Measurements from ENCODE around the gene TTC9C. TPM values are rescaled to one million over a fixed set of nuclear protein-coding genes. Genes with fewer than 3 reads are reported as not detected.
"Not testable (repeated sequence)": the region's sequence is repeated elsewhere in the genome, so short reads cannot be mapped to it uniquely, and the experiment has no call there.

Gene TTC9C
- total RNA-seq, 1 experiment from 2014 or later = 33.3 TPM

DNA sequence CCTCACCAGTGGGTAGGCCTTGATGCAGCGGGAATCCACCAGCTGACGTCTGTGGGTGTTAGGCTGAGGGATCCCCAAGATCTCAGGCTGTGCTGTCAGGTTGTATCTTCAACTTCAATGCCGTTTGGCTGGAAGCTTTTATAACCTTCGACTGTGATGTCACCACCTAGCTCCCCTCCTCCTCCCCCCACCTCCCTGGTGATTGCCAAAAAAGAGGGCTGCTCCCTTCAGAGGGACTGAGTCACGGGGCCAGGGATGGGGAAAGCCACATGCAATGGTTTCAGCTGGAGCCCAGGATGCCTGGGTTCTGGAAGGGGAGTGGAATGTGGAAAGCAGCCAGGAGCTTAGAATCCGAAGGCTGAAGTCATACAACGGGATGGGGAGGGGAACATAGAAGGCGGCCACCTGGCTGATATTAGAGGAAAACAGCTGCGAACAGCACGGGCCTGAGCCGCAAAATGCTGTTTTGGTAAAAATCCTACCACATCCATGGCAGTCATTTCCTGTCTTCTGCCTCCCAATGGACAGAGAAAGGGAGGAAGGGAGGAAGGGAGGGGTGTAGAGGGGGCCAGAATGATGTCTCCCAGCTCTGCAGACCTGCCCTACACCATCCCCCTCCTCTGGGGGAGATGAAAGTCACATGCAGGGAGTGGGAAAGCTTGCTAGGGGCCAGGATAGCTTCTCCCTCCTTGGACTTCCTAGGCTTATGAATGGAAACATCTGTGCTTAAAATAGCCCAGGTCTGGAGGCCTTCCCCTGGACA, 38.7 kb upstream of the TTC9C start, which contains the start of gene LRRN4CL:
Gene LRRN4CL (minus strand): TSS at position 110 of the 763 bp plus-strand sequence. CDS start 1,022 bp downstream, outside the sequence.
- intact Hi-C loops (cut with micrococcal nuclease) = loop anchor here (5.0 kb wide), 1 partner anchor 292 kb away; no protein-coding TSS in a partner anchor
- ATAC-seq (no peak), DNase-seq (ENCODE audit: low read depth, low spot score) (no peak)
- Histone ChIP-seq H4K20me1 (ENCODE audit: insufficient read depth) (no peaks in the 10 kb centered on the region), H3K9ac (ENCODE audit: low read length) (no peak within 1 kb of the TSS), H3K4me3 (replicated peaks in 1 of 2; ENCODE audit: low read depth in 1 of 2, low read length in 2 of 2) (no peak within 1 kb of the TSS), H3K36me3 (ENCODE audit: control insufficient read depth in 1 of 2, insufficient read depth in 2 of 2, low read length in 2 of 2) (peaks cover 19 to 30% of the 10 kb centered on the region in 2 experiments; a peak in 3 of 4 replicates), H3K27ac (ENCODE audit: low read depth, low read length) (no peak within 1 kb of the TSS), H3K27me3 (ENCODE audit: insufficient read depth, low read length) (no peaks in the 10 kb centered on the region), H2AFZ (ENCODE audit: low read depth, low read length, poor library complexity, severe bottlenecking) (no peak within 1 kb of the TSS), H3K9me3 (ENCODE audit: control insufficient read depth in 1 of 2, insufficient read depth in 1 of 2, low read depth in 1 of 2, low read length in 2 of 2) (no peaks in the 10 kb centered on the region), H3K4me1 (ENCODE audit: control insufficient read depth in 1 of 2, insufficient read depth in 2 of 2, low read length in 2 of 2) (no peaks in the 10 kb centered on the region), H3K9me2 (ENCODE audit: insufficient read depth) (no peaks in the 10 kb centered on the region), H3K79me2 (ENCODE audit: insufficient read depth, low read length) (no peaks in the 10 kb centered on the region), H3K4me2 (ENCODE audit: low read length) (no peak within 1 kb of the TSS)
- no TSS peak for BruUV-seq (replicated peaks)
- CTCF ChIA-PET = interaction anchor here (1.8 kb wide), 1 partner anchor 9 kb away, joined by 6 read pairs; no protein-coding TSS in a partner anchor
- POLR2A ChIA-PET = interaction anchor here (1.2 to 1.3 kb wide), 2 partner anchors 16 to 25 kb away, joined by 3 to 4 read pairs; partner anchors contain the start of genes C11orf98 and CSKMT
- TF ChIP-seq CEBPB (IDR thresholded peaks at IDR 0.05; ENCODE audit: low read depth) (no peak), ZFX (IDR thresholded peaks at IDR 0.05) (no peak), ZBTB33 (IDR thresholded peaks at IDR 0.05; ENCODE audit: extremely low read depth, insufficient replicate concordance, low read length) (no peak), ELF1 (IDR thresholded peaks at IDR 0.05; ENCODE audit: borderline replicate concordance, low read depth) (no peak)
- RAD21 ChIA-PET (ENCODE audit: low non-redundant PET in 1 of 2, low total read pairs in 2 of 2, uncharacterized antibody in 2 of 2, unreplicated experiment in 2 of 2) = no interaction called here

DNA sequence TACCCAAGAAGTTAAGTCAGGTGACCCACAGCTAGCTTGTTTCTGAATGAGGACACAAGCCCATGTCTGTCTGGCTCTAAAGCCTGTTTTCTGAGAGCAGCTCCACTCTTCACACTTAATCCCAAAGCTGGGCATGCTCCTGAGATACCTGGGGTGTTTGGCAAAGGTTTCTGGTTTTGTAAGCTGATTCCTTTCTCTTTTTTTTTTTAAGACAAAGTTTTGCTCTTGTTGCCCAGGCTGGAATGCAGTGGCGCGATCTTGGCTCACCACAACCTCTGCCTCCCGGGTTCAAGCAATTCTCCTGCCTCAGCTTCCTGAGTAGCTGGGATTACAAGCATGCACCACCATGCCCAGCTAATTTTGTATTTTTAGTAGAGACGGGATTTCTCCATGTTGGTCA, 34.7 kb upstream of the TTC9C start:
- H2AFZ ChIP-seq (ENCODE audit: low read depth, low read length, poor library complexity, severe bottlenecking); H3K9me3 ChIP-seq (ENCODE audit: control insufficient read depth in 1 of 2, insufficient read depth in 1 of 2, low read depth in 1 of 2, low read length in 2 of 2); H3K4me3 ChIP-seq (replicated peaks in 1 of 2; ENCODE audit: low read depth in 1 of 2, low read length in 2 of 2); H3K4me1 ChIP-seq (ENCODE audit: control insufficient read depth in 1 of 2, insufficient read depth in 2 of 2, low read length in 2 of 2); H3K9ac ChIP-seq (ENCODE audit: low read length); H3K4me2 ChIP-seq (ENCODE audit: low read length); H4K20me1 ChIP-seq (ENCODE audit: insufficient read depth); DNase-seq (ENCODE audit: low read depth, low spot score); H3K27me3 ChIP-seq (ENCODE audit: insufficient read depth, low read length); ATAC-seq; H3K9me2 ChIP-seq (ENCODE audit: insufficient read depth); H3K27ac ChIP-seq (ENCODE audit: low read depth, low read length); BruUV-seq (replicated peaks); H3K79me2 ChIP-seq (ENCODE audit: insufficient read depth, low read length): not testable (repeated sequence)
- ChIA-PET POLR2A (interaction anchor here (2.0 kb wide), 1 partner anchor 29 kb away, joined by 6 read pairs; the partner anchor contains the start of genes C11orf98 and CSKMT), RAD21 (ENCODE audit: low non-redundant PET in 1 of 2, low total read pairs in 2 of 2, uncharacterized antibody in 2 of 2, unreplicated experiment in 2 of 2) (interaction anchor here in 1 of 2 experiments (0.7 kb wide), 1 partner anchor 95 kb away, joined by 3 read pairs; no protein-coding TSS in a partner anchor), CTCF (interaction anchor here (0.8 to 3.7 kb wide), 4 partner anchors 9 to 299 kb away, joined by 4 to 15 read pairs (median 7); no protein-coding TSS in a partner anchor)
- H3K36me3 ChIP-seq (ENCODE audit: control insufficient read depth in 1 of 2, insufficient read depth in 2 of 2, low read length in 2 of 2) = peaks cover 19 to 30% of the 10 kb centered on the region in 2 experiments; a peak in 3 of 4 replicates
- intact Hi-C loops (cut with micrococcal nuclease) = loop anchor here (2.0 to 5.0 kb wide), 2 partner anchors 13 to 296 kb away; no protein-coding TSS in a partner anchor

Data from HCT116 (cell line).